ENCODE data around the gene MAPK11.

GRCh38 chr22:50307890-50308596, 37.9 kb upstream of the MAPK11 start:
- no peak for TF ChIP-seq ZNF8 (CRISPR knock-in tag; IDR thresholded peaks at IDR 0.05)
- no peak for TF ChIP-seq ZFP30 (CRISPR knock-in tag; IDR thresholded peaks at IDR 0.05)
- TF ChIP-seq ARNTL (CRISPR knock-in tag; IDR thresholded peaks at IDR 0.05; ENCODE audit: borderline replicate concordance, low read depth), result no peak
- no peak for TF ChIP-seq RARB (CRISPR knock-in tag; IDR thresholded peaks at IDR 0.05)
- TF ChIP-seq PPARA (CRISPR knock-in tag; IDR thresholded peaks at IDR 0.05; ENCODE audit: borderline replicate concordance), result no peak
- no peak for TF ChIP-seq CREB5 (CRISPR knock-in tag; IDR thresholded peaks at IDR 0.05; ENCODE audit: low read depth)
- TF ChIP-seq TCF4 (CRISPR knock-in tag; IDR thresholded peaks at IDR 0.05; ENCODE audit: borderline replicate concordance), result no peak
- TF ChIP-seq PATZ1 (CRISPR knock-in tag; IDR thresholded peaks at IDR 0.05; ENCODE audit: borderline replicate concordance), result no peak
- TF ChIP-seq ZFP3 (CRISPR knock-in tag; IDR thresholded peaks at IDR 0.05), result no peak
- TF ChIP-seq SNAI2 (CRISPR knock-in tag; IDR thresholded peaks at IDR 0.05), result no peak
- no peak for TF ChIP-seq ZNF70 (CRISPR knock-in tag; IDR thresholded peaks at IDR 0.05)
- no peak for TF ChIP-seq OSR1 (CRISPR knock-in tag; IDR thresholded peaks at IDR 0.05)

Measured in SK-N-SH treated with all-trans-retinoic acid at 6 μM for 48 hours (cell line).